ENCODE measurements around the gene IKZF5. TPM values are rescaled to one million over a fixed set of nuclear protein-coding genes. Genes with fewer than 3 reads are reported as not detected.

IKZF5 gene, protein sequence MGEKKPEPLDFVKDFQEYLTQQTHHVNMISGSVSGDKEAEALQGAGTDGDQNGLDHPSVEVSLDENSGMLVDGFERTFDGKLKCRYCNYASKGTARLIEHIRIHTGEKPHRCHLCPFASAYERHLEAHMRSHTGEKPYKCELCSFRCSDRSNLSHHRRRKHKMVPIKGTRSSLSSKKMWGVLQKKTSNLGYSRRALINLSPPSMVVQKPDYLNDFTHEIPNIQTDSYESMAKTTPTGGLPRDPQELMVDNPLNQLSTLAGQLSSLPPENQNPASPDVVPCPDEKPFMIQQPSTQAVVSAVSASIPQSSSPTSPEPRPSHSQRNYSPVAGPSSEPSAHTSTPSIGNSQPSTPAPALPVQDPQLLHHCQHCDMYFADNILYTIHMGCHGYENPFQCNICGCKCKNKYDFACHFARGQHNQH
- total RNA-seq, result 10 to 100 TPM; 10.4 to 12.1 TPM
- long read RNA-seq, full-length matches to known transcripts, result 2 of 7 reads
- long read RNA-seq, partial matches to known transcripts, result 0 of 7 reads
- long read RNA-seq, other reads (novel, unspliced or antisense), result 5 of 7 reads

- DNase-seq, result peak; percentile 96
- intact Hi-C loops (cut with DNase I), result loop anchor here in 1 of 2 donors (2.0 to 10.0 kb wide), 2 partner anchors 28 to 146 kb away; partner anchors contain the start of genes BUB3 and PSTK
- ATAC-seq, result peak; percentile 99
Measured at GRCh38 chr10:123008355-123009104, at the start of gene IKZF5, which contains the start of gene ACADSB. Gene IKZF5 (minus strand): TSS chr10:123008795. CDS start chr10:122998625, 10,170 bp downstream. Gene ACADSB (plus strand): TSS chr10:123009006. CDS start chr10:123009030, 24 bp downstream.

DNA sequence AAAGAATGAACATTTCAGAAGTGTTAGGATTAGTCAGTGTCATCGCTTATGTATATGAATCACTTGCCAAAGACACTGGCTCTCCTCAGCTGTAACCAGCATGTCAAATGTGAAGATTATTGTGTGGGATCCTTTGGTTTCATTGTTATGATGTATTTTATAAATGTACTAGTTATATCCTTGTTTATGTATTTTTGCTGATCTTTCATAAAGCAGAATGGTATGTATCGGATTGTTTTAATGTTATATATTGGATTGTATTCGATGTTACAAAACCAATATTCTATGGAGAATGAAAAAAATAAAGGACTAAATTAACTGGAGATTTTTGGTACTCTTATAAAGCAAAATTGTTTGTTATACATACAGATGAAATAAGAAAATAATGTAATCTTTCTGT lies 49.4 kb upstream of the IKZF5 start:
- intact Hi-C loops (cut with DNase I), result no loop called here
- no peak for ATAC-seq

DNA sequence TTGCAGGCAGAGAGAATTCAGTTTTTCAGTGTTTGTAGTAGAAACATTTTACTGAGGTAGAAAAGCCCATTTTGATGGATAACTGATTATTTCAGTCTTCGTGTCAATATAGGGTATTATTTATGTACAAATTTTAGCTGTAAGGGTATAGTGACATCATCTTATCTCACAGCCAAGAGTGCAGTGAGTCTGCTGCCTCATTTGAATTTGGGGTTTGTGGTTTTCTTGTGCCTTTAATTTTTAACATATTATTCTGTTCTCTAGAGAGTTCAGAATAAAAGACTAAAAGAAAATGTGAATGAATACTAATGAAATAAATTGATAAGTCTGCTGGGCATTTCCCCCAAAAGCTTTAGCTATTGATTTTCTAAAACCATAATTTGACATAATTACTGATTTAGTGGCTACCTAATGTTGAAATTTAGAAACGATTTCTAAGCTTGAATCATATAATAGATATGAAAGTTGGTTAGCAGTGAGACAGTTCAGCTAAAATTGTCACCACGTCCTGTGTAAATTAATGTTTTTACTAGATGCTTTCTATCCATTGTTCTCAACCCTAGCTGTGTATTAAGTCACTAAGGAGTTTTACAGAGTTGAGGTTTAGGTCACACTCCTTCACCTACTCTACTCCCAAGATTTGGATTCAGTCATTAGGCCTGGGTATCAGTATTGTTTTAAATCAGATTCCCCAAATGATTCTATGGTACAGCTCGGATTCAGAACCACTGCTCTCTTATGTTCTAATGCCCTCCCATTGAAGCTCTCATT lies 37.6 kb upstream of the IKZF5 start:
- no peak for ATAC-seq
- intact Hi-C loops (cut with DNase I), result no loop called here
- no peak for DNase-seq

More for the DNA sequence above, 49.4 kb upstream of the IKZF5 start:
- no peak for DNase-seq

DNA sequence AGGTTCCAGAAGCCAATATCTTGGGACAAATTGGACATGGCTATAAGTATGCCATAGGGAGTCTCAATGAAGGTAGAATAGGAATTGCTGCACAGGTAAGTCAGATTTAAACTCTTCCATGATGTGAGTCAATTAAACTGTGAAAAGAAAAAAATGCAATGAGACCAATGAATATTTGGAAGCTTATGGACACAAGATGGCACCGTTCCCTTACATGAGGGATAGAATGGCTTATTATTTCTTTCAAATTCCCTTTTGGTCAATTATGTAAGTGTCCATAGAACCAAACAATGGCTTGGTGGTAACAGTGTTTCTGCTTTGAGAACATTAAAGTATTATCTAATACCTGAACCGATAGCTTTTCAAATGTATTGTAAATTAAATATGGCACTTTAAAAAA lies 35.8 kb upstream of the IKZF5 start:
- no peak for DNase-seq
- intact Hi-C loops (cut with DNase I), result loop anchor here (5.0 kb wide), 2 partner anchors 88 to 513 kb away; no protein-coding TSS in a partner anchor
- ATAC-seq, result no peak

- ATAC-seq, result peak in 1 of 2 donors; percentile 61
- intact Hi-C loops (cut with DNase I), result loop anchor here (1.0 to 5.0 kb wide), 3 partner anchors 89 to 516 kb away; no protein-coding TSS in a partner anchor
- no peak for DNase-seq
Measured at GRCh38 chr10:123043409-123043925, 34.9 kb upstream of the IKZF5 start.

GRCh38 chr10:123042708-123043408 lies 34.3 kb upstream of the IKZF5 start:
- ATAC-seq, result no peak
- intact Hi-C loops (cut with DNase I), result loop anchor here (1.0 to 5.0 kb wide), 3 partner anchors 89 to 516 kb away; no protein-coding TSS in a partner anchor

GRCh38 chr10:123039632-123039930 lies 31.0 kb upstream of the IKZF5 start:
- intact Hi-C loops (cut with DNase I), result no loop called here
- DNase-seq, result no peak
- no peak for ATAC-seq

More at GRCh38 chr10:123042708-123043408, 34.3 kb upstream of the IKZF5 start:
- DNase-seq, result no peak

DNA sequence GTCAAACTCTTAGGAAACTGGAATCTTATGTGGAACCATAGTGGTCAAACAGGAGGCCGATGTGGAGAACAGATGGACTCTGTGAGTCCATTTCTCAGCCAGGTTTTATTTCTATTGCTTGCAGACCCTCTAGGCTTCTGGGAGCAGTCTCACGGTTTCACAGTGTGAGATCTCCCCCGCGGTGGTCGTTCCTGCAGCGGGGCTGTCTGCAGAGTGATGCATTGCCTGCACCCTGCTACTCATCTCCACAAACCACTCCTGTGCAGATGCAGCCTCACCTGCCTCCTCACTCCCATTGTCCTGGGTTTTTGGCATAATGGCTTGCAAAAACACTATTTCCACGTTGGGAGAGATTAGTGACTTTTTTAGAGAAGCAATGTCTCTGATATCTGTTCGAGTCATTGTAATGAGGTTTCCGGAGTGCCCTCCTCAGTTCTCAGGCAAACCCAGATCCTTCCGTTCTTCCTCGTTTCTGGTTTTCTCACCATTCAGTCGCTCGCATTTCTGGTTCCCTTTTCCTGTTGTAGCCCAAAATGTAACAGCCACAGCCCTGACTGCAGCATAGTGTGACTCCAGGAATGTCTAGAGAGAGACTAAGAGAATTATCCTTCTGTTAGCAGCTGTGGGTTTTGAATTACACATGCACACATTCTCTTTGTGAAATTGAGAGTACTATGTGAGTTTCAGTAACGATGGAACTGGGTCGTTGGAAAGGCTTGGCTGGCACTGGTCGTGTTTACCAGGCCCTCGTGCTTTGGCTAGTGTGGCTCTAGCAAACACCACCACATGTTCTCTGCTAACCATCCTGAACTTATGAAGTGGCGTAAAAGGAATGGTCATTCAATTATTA lies 30.4 kb upstream of the IKZF5 start:
- ATAC-seq, result no peak
- intact Hi-C loops (cut with DNase I), result no loop called here
- no peak for DNase-seq

GRCh38 chr10:123035467-123036086 lies 27.0 kb upstream of the IKZF5 start:
- DNase-seq (no peak), ATAC-seq (no peak)
- intact Hi-C loops (cut with DNase I), result no loop called here

DNA sequence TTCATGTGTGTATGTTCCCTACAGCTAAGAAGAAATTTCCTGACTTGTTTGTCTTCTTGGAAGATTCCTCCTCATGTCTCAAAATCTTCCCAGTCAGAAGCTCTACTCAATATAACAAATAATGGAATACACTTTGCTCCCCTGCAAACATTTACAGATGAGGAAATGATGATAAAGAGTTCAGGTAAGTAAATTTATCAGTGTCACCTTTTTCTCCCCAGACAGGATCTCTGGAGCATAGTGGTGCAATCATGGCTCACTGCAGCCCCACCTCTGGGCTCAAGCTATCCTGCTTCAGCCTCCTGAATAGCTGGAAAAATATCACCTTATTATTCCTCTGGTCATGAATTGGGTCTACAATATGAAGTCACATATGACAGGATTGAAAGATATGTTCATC lies 25.7 kb upstream of the IKZF5 start:
- intact Hi-C loops (cut with DNase I), result no loop called here
- no peak for ATAC-seq
- DNase-seq, result no peak

DNA sequence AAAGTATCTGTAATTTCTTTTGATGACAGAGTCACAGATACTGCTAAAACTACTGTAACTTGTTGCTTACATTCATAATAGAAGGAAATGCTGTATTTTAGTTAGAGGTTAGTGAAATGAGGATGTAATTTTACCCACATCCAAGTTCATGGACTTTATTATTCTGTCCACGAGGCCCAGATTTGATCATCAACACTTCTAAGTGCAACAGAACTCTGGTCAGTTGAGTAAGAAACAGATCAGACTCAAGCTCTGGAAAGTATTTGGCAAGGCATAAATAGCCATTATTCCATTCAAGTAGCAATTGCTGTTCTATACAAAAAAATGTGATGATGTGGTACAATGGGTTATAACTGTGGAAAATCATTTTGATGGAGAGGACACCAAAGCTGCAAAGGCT lies 22.5 kb upstream of the IKZF5 start:
- ATAC-seq (no peak), DNase-seq (no peak)
- intact Hi-C loops (cut with DNase I), result no loop called here

DNA sequence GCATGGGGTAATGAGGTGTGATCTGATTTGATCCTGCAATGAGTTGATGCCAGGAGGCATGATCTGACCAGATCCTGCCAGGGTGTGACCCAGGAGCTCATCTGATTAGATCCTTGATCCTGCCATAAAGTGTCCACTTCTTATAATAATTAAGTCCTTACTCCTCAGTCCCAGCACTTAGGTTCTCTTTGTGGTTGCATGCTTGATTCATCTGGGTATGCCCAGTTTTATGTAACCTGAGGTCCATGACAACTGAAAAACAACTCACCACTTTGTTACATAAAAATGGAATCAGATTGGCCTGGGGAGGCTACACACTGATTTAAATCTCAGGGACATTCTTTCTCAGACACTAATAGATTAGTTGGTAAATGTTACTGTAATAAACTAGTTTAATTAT lies 19.3 kb upstream of the IKZF5 start:
- ATAC-seq (no peak), DNase-seq (no peak)
- intact Hi-C loops (cut with DNase I), result no loop called here

- no peak for ATAC-seq
- intact Hi-C loops (cut with DNase I), result no loop called here
- no peak for DNase-seq
Measured at GRCh38 chr10:123026302-123026701, 17.7 kb upstream of the IKZF5 start.

DNA sequence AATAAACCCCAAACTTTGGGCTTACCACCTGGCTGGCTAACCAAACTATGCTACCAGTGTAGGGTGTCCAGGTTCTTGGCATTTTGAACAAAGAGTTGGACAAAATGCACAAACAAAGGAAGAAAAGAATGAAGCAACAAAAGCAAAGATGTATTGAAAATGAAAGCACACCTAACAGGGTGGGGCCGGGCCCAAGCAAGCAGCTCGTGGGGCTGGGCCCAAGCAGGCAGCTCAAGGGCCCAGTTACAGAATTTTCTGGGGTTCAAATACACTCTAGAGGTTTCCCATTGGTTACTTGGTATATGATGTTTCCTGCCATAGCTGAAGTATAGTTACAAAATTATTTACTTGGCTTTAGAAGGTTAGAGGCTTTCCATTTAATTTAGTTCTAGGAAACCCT lies 15.9 kb upstream of the IKZF5 start:
- no peak for ATAC-seq
- no peak for DNase-seq
- intact Hi-C loops (cut with DNase I), result no loop called here

GRCh38 chr10:123021517-123021916 lies 12.9 kb upstream of the IKZF5 start:
- intact Hi-C loops (cut with DNase I), result no loop called here
- ATAC-seq (no peak), DNase-seq (no peak)

- intact Hi-C loops (cut with DNase I), result no loop called here
Measured at GRCh38 chr10:123019941-123020703, 11.5 kb upstream of the IKZF5 start.

More at GRCh38 chr10:123019941-123020703, 11.5 kb upstream of the IKZF5 start:
- DNase-seq (no peak), ATAC-seq (no peak)
